PC-3 (cell line): Measurements from ENCODE around the gene MAGI1. TPM values are rescaled to one million over a fixed set of nuclear protein-coding genes. Genes with fewer than 3 reads are reported as not detected.

ENCODE experiments used
- ATAC-seq: fragments of 200-7000 bp; cut with Tn5 transposase; 2 replicates; pipeline ENCODE4 v1.9.1; 2020; ENCODE audit warnings: mild to moderate bottlenecking, moderate library complexity
- BruUV-seq: library from RNA; stranded (reverse); fragments of 400-500 nt; replicated peaks from 2 replicates; lab custom pipeline; 2021; lab: Mats Ljungman, UMichigan
- CTCF ChIA-PET: fragments of 300-600 bp; sonication (Branson Sonifier 250); formaldehyde crosslinking; loops from one replicate; lab custom pipeline; 2022; ENCODE audit warnings: antibody characterized with exemption; lab: Charles Lee
- POLR2A ChIA-PET: fragments of 300-600 bp; sonication (Branson Sonifier 250); formaldehyde crosslinking; loops from one replicate; lab custom pipeline; 2022; ENCODE audit warnings: antibody characterized with exemption; ENCODE audit not compliant: unreplicated experiment; lab: Charles Lee
- DNase-seq: peaks from one replicate; pipeline ENCODE4 v3.0.0-alpha.2; 2015
- H2AFZ ChIP-seq: fragments of 300-600 bp; sonication (generic); 2 replicates; pipeline ENCODE4 v1.6.0; 2016; ENCODE audit warnings: antibody characterized with exemption, low read length
- H3F3A ChIP-seq: fragments of 300-600 bp; sonication (generic); one replicate; pipeline ENCODE4 v1.6.0; 2017; ENCODE audit warnings: antibody characterized with exemption, low read length, control low read depth, mild to moderate bottlenecking; ENCODE audit not compliant: unreplicated experiment
- H3K27ac ChIP-seq: fragments of 300-600 bp; sonication (generic); 2 replicates; pipeline ENCODE4 v1.5.1; 2016; ENCODE audit warnings: mild to moderate bottlenecking, low read length
- H3K27me3 ChIP-seq: fragments of 300-600 bp; sonication (generic); 2 replicates; pipeline ENCODE4 v1.6.1; 2016; ENCODE audit warnings: low read length, mixed read lengths
- H3K36me3 ChIP-seq: fragments of 300-600 bp; sonication (generic); 2 replicates; pipeline ENCODE4 v1.6.1; 2016; ENCODE audit warnings: low read depth, mixed run types, low read length, mixed read lengths
- H3K4me1 ChIP-seq: fragments of 300-600 bp; sonication (generic); 2 replicates; pipeline ENCODE4 v1.5.1; 2016; ENCODE audit warnings: low read length; ENCODE audit not compliant: insufficient read depth
- H3K4me2 ChIP-seq: fragments of 300-600 bp; sonication (generic); 2 replicates; pipeline ENCODE4 v1.6.0; 2016; ENCODE audit warnings: low read length
- H3K4me3 ChIP-seq: fragments of 300-600 bp; sonication (generic); 2 replicates; pipeline ENCODE4 v1.5.1; 2016; ENCODE audit warnings: mild to moderate bottlenecking, low read length, mixed read lengths
- H3K79me2 ChIP-seq: fragments of 300-600 bp; sonication (generic); 2 replicates; pipeline ENCODE4 v1.6.1; 2017; ENCODE audit warnings: low read length, mixed read lengths
- H3K9ac ChIP-seq: fragments of 300-600 bp; sonication (generic); 2 replicates; pipeline ENCODE4 v1.6.0; 2016; ENCODE audit warnings: mild to moderate bottlenecking, low read length
- H3K9me2 ChIP-seq: fragments of 300-600 bp; sonication (generic); replicated peaks from 2 replicates; pipeline ENCODE4 v1.6.1; 2016; ENCODE audit warnings: mixed run types, low read length, mixed read lengths
- H3K9me3 ChIP-seq: fragments of 300-600 bp; sonication (generic); 2 replicates; pipeline ENCODE4 v1.6.1; 2016; ENCODE audit warnings: low read length, mixed read lengths
- H4K20me1 ChIP-seq: fragments of 300-600 bp; sonication (generic); 2 replicates; pipeline ENCODE4 v1.6.1; 2016; ENCODE audit warnings: low read length, mixed read lengths
- CTCF ChIP-seq: fragments of 300-600 bp; sonication (generic); conservative IDR thresholded peaks from 2 replicates; pipeline ENCODE4 v1.5.1; 2017; ENCODE audit warnings: antibody characterized with exemption, low read depth, mild to moderate bottlenecking, low read length
- EZH2 ChIP-seq: fragments of 300-600 bp; sonication (generic); IDR thresholded peaks from one replicate; pipeline ENCODE4 v1.6.1; 2017; ENCODE audit warnings: antibody characterized with exemption, mild to moderate bottlenecking, low read length; ENCODE audit not compliant: unreplicated experiment
- EZH2phosphoT487 ChIP-seq: fragments of 300-600 bp; sonication (generic); IDR thresholded peaks from 2 replicates; pipeline ENCODE4 v1.6.1; 2018; ENCODE audit warnings: mild to moderate bottlenecking, antibody characterized with exemption, low read length, borderline replicate concordance
- intact Hi-C: fragments of 100-400 bp; cut with micrococcal nuclease; formaldehyde crosslinking; loops from 2 replicates; pipeline ENCODE4 v1.9.0; 2023
- total RNA-seq: library from RNA; depleted of rRNA; stranded (reverse); fragments of >200 nt; gene quantifications from 2 replicates; pipeline ENCODE4 v1.2.3, GENCODE V29; 2014

Gene MAGI1
- total RNA-seq, 1 experiment from 2014 or later = 8.9 TPM

GRCh38 chr3:65576966-65577365 lies 461.8 kb downstream of the MAGI1 start:
- peaks cover 25% of the 10 kb centered on the region for H3K4me1 ChIP-seq
- DNase-seq (peak; percentile 48), ATAC-seq (peak; percentile 46)
- intact Hi-C loops = loop anchor here (10.0 kb wide), 4 partner anchors 88 to 158 kb away; no protein-coding TSS in a partner anchor
- H3K9ac ChIP-seq = no peak overlapping the region
- no peak overlapping the region for H2AFZ ChIP-seq
- no peaks in the 10 kb centered on the region for H3F3A ChIP-seq
- no peak for TF ChIP-seq EZH2phosphoT487
- no peak for TF ChIP-seq CTCF
- TF ChIP-seq EZH2 = no peak
- H3K4me3 ChIP-seq = no peak overlapping the region
- H3K9me2 ChIP-seq = no peaks in the 10 kb centered on the region
- H3K9me3 ChIP-seq = no peaks in the 10 kb centered on the region
- 0 out of 2 replicates have a peak overlapping the region, but pooled peaks have one; percentile 12 for H3K27ac ChIP-seq
- ChIA-PET POLR2A (interaction anchor here (0.7 kb wide), 1 partner anchor 28 kb away, joined by 3 read pairs; no protein-coding TSS in a partner anchor), CTCF (interaction anchor here (1.0 kb wide), 1 partner anchor 138 kb away, joined by 4 read pairs; no protein-coding TSS in a partner anchor)
- H3K36me3 ChIP-seq = no peaks in the 10 kb centered on the region
- H4K20me1 ChIP-seq = no peaks in the 10 kb centered on the region
- H3K4me2 ChIP-seq = peak overlapping the region; percentile 63; the same call in 1 of the 2 replicates
- no peaks in the 10 kb centered on the region for H3K27me3 ChIP-seq
- H3K79me2 ChIP-seq = no peaks in the 10 kb centered on the region
- BruUV-seq = no TSS peak

GRCh38 chr3:65576228-65576627 lies 462.5 kb downstream of the MAGI1 start:
- ChIA-PET POLR2A (interaction anchor here (0.6 to 0.7 kb wide), 2 partner anchors 28 to 410 kb away, joined by 3 to 10 read pairs; no protein-coding TSS in a partner anchor), CTCF (no interaction called here)
- no TSS peak for BruUV-seq
- H3F3A ChIP-seq = no peaks in the 10 kb centered on the region
- TF ChIP-seq EZH2 = no peak
- no peak for TF ChIP-seq CTCF
- no peak for TF ChIP-seq EZH2phosphoT487
- H3K79me2 ChIP-seq = no peaks in the 10 kb centered on the region
- H3K9ac ChIP-seq = no peak overlapping the region
- no peaks in the 10 kb centered on the region for H3K9me2 ChIP-seq
- intact Hi-C loops = loop anchor here (10.0 kb wide), 4 partner anchors 89 to 159 kb away; no protein-coding TSS in a partner anchor
- no peaks in the 10 kb centered on the region for H3K9me3 ChIP-seq
- H3K27ac ChIP-seq = peak overlapping the region; percentile 67; the same call in 1 of the 2 replicates
- DNase-seq (no peak), ATAC-seq (no peak)
- H3K27me3 ChIP-seq = no peaks in the 10 kb centered on the region
- no peak overlapping the region for H3K4me3 ChIP-seq
- no peaks in the 10 kb centered on the region for H4K20me1 ChIP-seq
- no peak overlapping the region for H2AFZ ChIP-seq
- H3K4me2 ChIP-seq = peak overlapping the region; percentile 63; the same call in 1 of the 2 replicates
- peaks cover 25% of the 10 kb centered on the region for H3K4me1 ChIP-seq
- H3K36me3 ChIP-seq = no peaks in the 10 kb centered on the region

GRCh38 chr3:65575376-65575840 lies 463.3 kb downstream of the MAGI1 start:
- Histone ChIP-seq H2AFZ (no peak overlapping the region), H3K36me3 (no peaks in the 10 kb centered on the region), H3K9me3 (no peaks in the 10 kb centered on the region), H3K4me1 (peaks cover 25% of the 10 kb centered on the region), H3K4me2 (peak overlapping the region; percentile 63), H4K20me1 (no peaks in the 10 kb centered on the region), H3K79me2 (no peaks in the 10 kb centered on the region), H3K27ac (peak overlapping the region; percentile 67), H3K4me3 (no peak overlapping the region), H3F3A (no peaks in the 10 kb centered on the region), H3K27me3 (no peaks in the 10 kb centered on the region), H3K9ac (no peak overlapping the region), H3K9me2 (no peaks in the 10 kb centered on the region)
- POLR2A ChIA-PET = no interaction called here
- peak; percentile 90 for ATAC-seq
- no TSS peak for BruUV-seq
- TF ChIP-seq EZH2phosphoT487 (no peak), CTCF (no peak)
- CTCF ChIA-PET = no interaction called here
- intact Hi-C loops = loop anchor here (10.0 kb wide), 4 partner anchors 89 to 159 kb away; no protein-coding TSS in a partner anchor
- peak; percentile 80 for DNase-seq
